HG03342 (cell line): ENCODE data around the gene SSPN.
"Not testable (repeated sequence)": the region's sequence is repeated elsewhere in the genome, so short reads cannot be mapped to it uniquely, and the experiment has no call there.

Experiments
- ATAC-seq: cut with Tn5 transposase; IDR thresholded peaks from one replicate; pipeline ENCODE4 v1.9.1; 2021; ENCODE audit warnings: mild to moderate bottlenecking, moderate library complexity; ENCODE audit not compliant: unreplicated experiment

SSPN gene

DNA sequence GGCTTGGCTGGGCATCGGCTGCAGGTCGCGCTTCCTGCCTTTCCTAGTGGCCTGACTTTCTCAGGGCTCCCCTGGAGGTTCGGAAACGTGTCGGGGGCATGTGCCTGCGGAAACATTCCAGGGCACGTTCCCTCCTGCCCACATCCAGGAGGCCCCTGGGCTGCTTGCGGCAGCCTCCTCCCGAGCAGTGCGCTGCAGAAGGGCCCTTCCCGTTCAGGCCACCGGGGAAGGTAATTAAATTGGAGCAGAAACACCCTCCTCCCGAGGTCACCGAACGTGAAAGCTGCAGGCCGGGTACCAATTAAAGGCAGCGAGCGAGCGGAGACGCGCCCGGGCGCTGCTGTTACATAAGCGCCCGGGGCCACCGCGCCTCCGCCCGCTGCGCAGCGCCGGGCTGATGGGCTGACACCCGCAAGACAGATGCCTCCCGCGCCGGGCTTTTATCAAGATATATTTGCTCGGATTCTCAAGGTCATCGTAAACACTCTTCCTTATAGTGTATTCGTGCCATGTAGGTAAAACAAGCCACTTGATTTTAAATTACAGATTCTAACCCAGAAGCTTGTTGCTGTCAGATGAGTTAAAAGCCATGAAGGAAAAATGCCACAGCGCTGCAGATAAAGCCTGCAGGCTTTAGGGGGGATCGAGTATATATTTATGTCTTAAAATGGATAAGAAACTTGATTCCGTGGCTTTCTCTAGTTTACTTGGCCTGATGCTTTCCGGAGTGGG, 31.4 kb downstream of the SSPN start:
- no peak for ATAC-seq

DNA sequence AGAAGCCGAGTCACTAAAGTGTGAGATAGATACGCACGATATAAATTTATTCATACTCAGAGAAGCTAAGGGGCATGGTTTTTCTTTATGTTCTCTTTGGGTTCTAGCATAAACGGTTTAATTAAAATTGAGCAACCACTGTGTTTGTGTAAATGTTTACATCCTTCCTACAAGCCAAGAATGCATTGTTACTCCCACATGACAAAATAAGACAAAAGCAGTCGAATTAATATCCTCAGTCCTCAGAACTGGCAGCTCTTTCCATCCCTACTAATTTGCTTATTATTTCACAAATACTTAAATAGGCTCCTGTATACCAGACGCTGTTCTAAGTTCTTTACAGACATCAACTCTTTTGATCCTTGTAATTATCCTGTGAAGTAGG, 32.0 kb downstream of the SSPN start:
- no peak for ATAC-seq

DNA sequence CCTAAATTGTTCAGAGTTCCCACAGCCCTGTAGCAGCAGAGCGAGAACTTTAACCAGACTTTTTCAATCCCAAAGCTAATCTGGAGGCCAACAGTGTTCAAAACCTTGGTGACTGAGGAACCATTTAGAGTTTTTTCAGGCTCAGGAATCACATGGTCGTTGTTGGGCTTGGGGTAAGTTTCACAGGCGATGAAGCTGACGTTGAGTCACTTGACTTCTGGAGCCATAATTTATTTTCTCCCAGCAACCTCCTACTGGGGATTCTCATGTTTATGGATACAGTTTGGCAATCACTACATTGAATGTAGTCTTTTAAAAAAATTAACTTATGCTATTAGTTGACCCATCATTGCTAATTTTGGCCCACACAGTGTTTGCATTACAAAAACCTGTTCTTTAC, 34.5 kb downstream of the SSPN start:
- ATAC-seq, result no peak

DNA sequence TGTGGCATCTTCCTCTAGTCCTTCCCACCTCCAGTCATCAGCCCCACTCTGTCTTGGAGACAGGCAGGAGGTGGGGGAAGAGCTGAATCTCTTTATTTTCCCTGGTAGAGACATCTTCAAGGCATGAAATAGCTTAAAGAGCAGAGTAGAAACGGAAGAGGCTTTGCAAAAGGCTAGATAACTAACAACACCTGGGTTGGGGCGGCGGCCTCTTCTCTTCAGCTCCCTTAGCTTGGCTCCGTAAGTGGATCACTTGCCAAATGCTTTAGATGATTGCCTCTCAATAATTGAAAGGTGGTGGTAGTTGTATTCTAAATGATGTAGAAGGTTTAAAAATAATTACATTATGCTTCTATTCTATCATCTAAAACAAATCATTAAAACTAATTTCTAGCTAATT, 36.1 kb downstream of the SSPN start:
- ATAC-seq, result no peak

DNA sequence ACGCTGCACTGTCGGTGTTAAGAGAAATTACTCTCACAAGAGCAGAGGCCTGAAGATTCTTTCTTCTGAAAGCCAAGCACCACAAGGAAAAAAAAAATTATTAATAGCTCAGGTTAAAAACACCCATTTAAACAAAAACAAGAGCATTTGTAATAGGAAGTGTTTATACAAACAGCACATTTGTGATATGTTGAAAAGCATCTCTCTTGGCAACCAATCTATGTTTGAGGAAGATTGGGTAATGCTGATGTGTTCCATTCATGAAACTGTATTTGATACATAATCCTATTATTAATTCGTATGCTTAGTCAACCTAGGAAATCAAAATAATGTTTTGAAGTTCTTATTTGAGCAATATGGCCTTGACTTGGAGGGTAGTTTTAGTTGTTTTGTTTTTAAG, 36.5 kb downstream of the SSPN start:
- no peak for ATAC-seq

DNA sequence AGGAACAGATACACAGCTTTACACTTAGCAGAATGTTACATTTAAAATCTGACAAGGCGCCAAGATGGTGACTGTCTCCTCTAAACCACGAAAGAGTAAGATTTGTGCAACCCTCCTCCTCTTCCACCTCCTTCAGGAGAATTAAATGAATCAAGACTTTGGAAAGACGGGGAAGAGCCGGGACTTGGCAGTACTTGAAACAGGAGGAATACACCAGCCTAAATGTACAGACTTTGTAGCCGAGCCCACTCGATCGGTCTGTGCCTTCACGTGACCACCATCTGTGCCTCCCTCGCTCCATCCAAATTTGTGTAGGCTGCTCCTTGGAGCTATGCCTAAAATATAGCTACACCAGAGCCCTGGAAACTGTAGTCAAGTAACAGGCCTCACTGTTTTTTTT, 38.3 kb downstream of the SSPN start:
- ATAC-seq, result no peak

DNA sequence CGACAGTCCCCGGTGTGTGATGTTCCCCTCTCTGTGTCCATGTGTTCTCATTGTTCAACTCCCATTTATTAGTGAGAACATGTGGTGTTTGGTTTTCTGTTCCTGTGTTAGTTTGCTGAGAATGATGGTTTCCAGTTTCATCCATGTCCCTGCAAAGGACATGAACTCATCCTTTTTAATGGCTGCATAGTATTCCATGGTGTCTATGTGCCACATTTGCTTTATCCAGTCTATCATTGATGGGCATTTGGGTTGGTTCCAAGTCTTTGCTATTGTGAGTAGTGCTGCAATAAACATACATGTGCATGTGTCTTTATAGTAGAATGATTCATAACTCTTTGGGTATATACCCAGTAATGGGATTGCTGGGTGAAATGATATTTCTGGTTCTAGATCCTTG, 40.1 kb downstream of the SSPN start:
- not testable (repeated sequence) for ATAC-seq

DNA sequence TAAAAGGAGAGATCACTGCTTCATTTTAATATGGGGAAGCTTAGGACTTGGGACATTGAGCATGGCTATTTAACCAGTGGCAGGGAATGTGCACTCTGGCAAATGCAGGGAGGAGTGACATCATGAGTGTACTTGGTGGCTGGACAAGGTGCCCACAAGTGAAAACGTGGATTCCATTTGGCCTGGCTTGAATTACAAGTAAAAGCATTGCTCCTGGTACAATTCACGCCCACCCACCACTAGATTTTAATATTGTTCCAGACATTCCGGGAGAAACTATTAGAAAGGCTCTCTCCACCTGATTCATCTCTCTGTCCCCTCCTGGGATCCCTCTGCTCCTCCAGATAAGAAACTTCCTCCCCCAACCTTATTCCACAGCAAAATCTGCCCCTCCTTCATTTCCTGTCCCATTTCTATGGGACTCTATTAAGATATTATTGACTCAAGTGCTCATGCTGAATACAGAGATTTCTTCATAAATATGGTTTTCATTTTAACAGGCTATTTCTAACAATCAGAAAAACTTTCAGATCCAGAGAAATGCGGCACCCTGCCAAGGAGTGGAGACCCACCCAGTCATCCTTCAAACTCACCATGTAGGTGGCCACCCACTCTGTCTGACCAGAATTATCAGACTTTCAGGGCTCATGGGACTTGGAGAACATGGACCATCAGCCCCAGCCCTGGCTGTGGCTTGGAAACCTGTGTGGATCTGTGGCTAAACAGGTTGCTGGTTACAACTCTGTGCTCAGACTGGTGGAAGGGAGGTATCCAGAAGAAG, 43.2 kb downstream of the SSPN start:
- ATAC-seq, result no peak

DNA sequence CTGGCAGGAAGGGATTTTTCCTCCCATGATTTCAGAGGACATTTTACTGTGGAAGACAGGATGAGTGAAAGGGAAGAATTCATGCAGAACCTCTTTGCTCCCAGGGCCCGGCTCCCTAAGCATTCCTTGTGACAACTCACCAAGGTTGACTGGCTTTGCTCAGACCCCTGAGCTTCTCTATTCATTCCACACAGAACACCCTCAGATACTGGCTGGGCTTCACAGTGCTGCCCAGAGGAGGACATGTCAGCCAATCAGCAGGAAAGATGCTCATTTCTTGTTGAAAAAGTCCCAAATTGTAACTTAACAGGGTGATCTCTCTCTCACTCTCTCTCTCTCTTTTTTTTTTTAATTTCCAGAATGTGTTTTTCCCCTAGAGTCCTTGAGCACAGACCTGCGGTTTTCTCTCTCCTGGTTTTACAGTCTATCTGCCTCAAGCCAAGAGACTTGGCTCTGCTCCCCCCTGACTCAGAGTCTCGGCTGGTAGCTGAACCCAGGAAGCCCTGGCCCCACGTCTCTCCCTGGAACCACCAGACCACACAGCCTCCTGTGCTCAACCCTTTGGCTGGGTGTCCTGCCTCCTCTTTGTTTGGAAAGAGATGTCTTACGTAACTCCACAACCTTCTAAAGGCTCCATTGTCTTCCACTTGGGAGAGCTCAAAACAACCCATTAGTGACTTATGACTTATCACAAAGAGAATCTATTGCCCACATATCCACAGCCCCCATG, 43.9 kb downstream of the SSPN start:
- no peak for ATAC-seq

DNA sequence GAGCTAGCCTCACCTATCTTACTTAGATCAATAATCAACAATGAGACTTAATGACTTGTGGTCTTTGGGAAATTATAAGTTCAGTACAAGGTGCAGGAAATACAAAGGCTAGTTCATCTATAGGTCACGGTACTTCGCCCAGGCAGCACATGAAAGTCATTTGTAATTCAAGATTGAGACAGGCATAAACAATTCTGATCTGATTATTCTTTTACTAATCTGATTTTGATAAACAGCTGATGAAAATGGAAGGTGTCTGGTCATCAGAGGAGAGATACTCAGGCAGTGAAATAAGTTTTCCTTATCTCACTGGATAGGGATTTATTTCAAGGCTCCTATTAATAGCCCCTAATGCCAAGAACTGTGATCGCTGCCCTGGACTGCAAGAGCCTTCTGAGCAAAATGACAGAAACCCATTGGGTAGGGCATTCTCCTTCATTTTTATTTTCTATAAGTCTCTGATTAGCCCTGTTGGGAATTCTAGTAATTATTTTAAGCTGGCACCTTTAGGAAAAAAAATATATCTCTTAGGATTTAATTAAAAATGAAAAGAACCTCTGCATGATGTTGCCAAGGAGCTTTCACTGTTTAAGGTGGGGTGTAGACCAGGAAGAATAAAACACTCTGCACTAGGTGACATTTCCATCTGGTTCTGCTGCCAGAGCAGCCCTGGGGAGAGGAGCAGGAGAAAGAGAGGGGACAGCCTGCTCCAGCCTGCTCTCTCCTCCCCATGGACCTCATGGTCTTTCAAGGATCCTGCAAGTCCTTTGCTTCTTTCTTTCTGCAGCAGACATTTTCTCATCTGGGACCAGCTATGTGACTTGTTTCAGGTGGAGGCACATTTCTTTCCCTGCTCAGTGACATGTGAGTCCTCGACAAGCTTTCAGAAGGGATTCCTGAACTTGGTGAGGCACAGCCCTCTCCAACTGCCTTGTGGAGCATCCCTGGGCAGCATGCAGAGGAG, 44.8 kb downstream of the SSPN start:
- ATAC-seq, result no peak

DNA sequence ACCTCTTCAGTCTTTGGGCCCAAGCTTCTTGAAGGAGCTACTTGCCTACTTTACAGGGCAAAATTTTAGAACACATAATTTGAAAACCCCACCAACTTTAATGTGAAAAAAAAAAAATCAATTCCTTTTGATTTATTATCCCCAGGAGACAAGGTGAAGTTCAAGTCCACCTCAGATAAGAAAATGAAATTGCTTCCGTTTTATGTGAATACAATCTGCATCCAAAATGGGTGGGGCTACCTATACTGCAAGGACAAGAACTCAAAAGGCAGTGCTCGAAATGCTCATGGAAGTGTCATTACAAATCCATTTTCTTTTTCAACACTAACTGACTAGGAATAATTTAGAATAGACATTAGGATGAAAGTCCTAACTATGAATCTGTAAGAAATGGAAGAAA, 45.7 kb downstream of the SSPN start:
- ATAC-seq, result no peak

DNA sequence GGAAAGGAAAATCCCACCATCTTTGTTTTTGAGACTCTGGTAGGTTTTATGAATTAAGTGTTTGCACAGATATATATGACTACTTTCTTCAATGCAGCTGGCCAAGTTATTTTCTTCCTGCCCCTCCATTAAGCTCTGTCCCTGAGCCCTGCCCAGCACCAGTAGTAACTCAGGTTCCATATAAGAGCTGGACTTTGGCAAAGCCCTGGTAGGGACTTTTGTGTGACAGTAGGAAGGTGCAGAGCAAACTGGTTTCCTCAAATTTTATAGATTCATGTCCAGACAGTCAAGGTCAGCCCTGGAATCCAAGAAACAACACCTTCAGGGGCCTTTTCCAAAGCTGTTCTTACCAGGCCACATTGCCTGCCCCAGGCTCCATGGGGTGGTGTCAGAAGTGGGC, 47.3 kb downstream of the SSPN start:
- ATAC-seq, result no peak

DNA sequence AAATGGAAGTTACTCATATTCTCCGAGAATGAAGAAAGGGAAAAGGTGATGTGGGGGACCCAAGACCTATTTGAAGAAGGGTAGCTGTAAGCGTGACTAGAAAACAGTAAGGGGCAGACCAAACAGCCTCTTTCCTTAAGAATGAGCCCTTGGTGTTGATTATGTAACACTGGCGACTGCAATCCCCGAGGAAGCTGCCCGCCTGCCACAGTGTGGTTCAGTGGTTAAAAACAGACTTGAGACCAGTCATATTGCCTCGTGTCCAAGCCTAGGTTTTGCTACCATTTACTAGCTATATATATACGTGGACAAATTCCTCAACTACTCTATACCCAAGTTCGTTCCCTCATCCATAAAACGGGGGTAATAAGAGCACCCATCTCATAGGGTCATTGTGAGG, 49.1 kb downstream of the SSPN start:
- no peak for ATAC-seq

DNA sequence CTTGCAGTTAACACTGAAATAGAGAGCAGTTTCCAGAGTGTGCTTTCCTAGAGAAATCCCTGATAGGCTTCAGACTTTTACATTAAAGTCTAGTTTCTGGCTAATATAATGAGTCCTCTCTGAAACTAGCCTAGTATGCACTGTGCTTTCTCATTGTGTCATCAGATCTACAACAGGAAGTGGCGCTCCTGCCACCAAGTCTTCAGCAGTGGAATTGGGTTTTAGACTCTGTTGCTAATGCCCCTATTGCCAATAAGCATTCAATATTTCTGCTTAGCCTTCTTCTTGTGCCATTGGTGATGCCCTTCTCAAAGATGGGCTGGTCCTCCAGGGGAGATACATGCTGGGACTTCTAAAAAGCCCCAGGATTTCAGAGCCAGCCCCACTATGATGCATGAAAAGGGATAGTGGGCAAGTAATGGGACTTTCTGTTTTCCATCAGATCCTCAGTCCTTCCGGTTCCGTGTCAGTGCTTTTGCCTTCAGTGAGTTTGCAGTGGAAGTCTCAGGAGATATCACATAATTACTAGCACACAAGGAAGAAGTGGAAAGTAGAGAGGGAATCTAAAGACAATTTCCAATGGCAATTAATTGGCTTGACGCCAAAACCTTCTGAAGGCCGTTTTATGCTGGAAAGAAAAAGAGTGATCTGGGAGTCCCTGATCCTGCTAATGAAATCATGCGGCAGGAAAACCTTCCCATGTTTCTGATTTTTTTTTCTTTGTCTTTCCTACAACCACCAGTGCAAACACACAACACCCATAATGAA, 50.0 kb downstream of the SSPN start:
- ATAC-seq, result no peak

DNA sequence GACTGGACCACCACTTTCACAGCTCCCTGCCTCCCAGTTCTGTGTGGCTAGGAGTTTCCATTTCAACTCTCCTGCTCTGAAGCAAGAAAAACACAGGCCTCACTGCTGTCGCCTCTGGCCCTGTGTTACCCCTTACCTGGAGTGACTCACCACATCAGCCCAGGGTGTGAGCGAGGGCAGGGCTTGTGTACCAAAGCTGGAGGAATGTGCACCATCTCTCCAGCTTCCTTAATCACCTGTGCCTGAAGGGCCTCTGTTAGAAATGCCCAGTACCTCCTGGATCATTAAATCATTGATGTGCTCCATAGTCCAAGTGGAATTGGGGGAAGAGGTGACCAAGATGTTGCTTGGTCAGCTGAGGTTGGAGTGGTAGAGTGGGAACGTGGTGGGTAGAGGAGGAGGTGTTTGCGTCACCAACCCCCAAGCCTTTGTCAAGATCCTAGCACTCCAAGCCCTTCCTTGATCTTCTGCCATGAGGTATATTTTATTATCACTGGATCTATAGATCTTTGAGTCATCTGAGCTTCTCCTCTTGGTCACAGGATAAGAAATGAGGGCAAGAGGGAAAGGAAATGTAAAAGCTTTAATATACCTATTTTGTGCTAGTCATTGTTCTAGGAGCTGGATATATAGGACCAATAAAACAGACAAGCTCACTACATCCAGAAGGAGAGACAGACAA, 51.3 kb downstream of the SSPN start:
- no peak for ATAC-seq

DNA sequence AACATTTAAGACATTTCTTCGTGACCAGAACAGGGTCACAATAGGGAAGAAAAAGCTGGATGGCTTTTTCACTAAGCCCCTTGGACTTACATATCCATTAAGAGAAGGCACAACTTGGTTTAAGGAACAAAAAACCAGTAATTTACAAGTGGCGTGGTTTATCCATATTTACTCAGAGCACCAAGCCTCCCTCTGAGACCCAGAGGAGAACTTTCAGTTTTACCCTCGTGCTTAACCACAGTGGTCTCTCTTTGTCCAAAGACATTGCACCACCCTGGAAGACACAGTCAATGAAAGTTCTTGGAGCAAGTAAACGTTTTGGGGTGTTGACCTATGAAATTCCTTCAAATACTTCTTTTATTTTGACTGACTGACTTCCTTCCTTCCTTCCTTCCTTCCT, 52.5 kb downstream of the SSPN start:
- no peak for ATAC-seq

DNA sequence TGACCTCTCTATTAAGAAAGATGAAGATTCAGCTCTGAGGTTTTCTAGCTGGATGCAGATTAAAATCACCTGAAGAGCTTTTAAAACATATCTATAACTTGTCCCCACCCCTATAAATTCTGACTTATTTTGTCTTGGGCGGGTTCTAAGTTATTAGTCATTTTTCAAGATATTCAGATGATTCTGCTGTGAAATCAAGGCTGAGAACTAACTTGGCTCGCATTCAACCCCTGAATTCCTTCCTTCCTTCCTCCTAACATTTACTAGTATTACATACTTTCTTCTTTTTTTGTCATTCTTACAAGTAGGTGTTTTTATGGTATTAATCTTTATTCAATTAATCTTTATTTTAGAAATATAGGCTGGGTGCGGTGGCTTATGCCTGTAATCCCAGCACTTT, 55.4 kb downstream of the SSPN start:
- no peak for ATAC-seq

DNA sequence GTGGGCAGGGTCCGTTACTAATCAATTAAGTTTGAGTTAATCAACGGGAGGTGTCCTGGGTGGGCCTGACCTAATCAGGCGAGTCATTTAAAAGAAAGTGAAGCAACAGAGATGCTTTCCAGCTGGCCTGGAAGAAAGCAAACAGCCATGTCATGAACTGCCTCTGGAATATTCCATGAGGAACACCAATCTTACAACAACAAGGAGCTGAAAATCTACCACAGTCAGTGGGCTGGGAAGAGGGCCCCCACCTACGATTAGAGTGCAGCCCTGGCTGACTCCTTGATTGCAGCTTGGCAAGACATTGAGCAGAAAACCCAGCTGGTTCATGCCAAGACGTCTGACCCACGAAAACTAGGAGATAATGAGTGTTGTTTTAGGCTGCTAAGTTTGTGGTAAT, 56.2 kb downstream of the SSPN start:
- ATAC-seq, result no peak

DNA sequence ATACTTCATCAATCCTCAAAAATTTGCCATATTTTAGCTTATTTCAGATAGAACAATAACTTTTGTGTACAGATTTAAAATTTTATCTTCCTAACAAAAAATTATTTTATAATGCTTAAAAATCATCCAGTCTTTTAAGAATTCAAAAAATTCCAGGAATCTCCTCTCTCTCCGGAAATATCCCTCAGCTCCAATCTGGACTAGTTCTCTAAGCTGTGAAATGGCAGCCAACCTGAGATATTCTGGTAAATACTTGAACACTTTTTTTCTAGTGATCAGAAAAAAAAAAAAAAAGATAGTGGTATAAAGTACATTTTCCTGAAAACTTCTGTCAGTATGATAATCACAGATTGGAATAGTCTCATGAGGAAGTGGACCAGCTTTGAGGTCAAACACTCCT, 57.6 kb downstream of the SSPN start:
- ATAC-seq, result no peak
